HFF-Myc (cell line): Measurements from ENCODE around the gene ZFYVE28.

Source experiments
- DNase-seq: peaks from one replicate; pipeline ENCODE4 v3.0.0-alpha.2; 2011; ENCODE audit warnings: low read depth; ENCODE audit errors: extremely low read depth
- H3K4me3 ChIP-seq: replicated peaks from 2 replicates; pipeline ENCODE4 v1.5.1; 2011; ENCODE audit warnings: low read depth, mild to moderate bottlenecking, control low read depth, low read length
- CTCF ChIP-seq: IDR thresholded peaks from 2 replicates; pipeline ENCODE4 v1.5.1; 2012; ENCODE audit warnings: mild to moderate bottlenecking, low read depth, low read length, control low read depth; ENCODE audit errors: missing control alignments

ZFYVE28 gene

DNA sequence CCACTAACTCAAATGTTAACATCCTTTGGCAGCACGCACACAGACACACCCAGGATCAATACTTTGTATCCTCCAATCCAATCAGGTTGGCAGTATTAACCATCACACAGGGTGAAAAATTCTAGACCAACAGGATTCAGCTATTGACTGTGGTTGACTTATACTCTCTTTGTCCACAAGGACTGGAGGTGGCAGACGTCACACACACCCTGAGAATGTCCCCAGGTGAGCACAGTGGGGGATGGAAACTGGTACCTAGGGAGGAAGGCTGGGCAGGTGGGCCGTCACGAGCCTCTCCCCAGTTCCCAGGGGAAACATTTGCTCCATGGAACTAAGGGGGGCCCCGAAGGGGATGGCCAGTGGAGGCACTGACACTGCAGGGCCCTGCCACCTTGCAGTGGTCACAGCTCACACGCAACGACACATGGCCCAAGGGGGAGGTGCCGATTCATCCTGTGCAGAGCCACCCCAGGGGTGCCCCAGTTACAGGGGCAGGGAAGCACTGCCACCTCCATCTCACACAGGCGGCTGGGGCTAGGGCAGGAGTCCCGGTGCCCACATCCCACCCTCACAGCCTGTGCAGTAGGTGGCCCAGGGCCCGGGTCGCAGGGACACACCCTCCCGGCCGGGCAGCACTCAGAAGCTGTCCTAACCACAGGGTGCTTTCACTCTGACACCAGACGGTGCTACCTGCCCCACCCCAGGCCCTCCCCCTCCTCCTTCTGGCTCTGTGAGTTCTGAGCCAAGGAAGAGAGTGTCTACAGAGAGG, 17.4 kb downstream of the ZFYVE28 start:
- no peak for TF ChIP-seq CTCF
- DNase-seq = no peak
- H3K4me3 ChIP-seq = no peak overlapping the region

- no peak for DNase-seq
- no peak overlapping the region for H3K4me3 ChIP-seq
- TF ChIP-seq CTCF = no peak
These were observed 18.7 kb downstream of the ZFYVE28 start for GRCh38 chr4:2399631-2400190.

GRCh38 chr4:2399216-2399615, 19.2 kb downstream of the ZFYVE28 start:
- no peak for DNase-seq
- H3K4me3 ChIP-seq = no peak overlapping the region
- no peak for TF ChIP-seq CTCF

GRCh38 chr4:2397596-2398379, 20.7 kb downstream of the ZFYVE28 start:
- no peak overlapping the region for H3K4me3 ChIP-seq
- DNase-seq = no peak
- TF ChIP-seq CTCF = no peak

GRCh38 chr4:2396781-2397368, 21.6 kb downstream of the ZFYVE28 start:
- H3K4me3 ChIP-seq = no peak overlapping the region
- no peak for TF ChIP-seq CTCF
- DNase-seq = no peak

DNA sequence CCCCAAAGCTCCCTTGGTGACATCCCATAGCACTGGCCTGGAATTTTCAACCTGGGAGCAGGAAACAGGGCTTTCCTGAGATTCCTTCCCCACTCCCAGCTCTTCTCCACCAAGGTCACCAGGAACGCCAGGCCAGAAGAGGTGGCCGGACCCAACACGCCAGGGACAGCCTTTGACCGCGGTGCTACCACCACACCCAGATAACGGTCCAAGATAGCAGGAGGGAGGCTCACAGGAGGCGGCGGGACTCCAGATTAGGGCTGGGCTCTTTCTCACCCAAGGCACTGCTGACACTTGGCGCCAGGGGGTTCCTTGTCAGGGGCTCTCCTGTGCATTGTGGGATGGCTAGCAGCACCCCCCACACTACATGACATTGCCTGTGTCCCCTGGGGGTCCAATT, 22.9 kb downstream of the ZFYVE28 start:
- no peak for DNase-seq
- TF ChIP-seq CTCF = no peak
- H3K4me3 ChIP-seq = no peak overlapping the region
